Activated T-cell treated with anti-CD3 and anti-CD28 coated beads, Interleukin-2, amount 50 U/mL, for 24 hours (primary cell): Measurements from ENCODE around the gene POU6F1.

Source experiments
- DNase-seq: peaks from one replicate; pipeline ENCODE4 v3.0.0-alpha.2; 2020
- H3K27ac Mint-ChIP-seq: 2 replicates; pipeline ENCODE4 v1.8.0; 2020; ENCODE audit warnings: mild to moderate bottlenecking, mixed read lengths
- H3K27me3 Mint-ChIP-seq: 2 replicates; pipeline ENCODE4 v1.8.0; 2020; ENCODE audit warnings: mixed read lengths
- H3K36me3 Mint-ChIP-seq: 2 replicates; pipeline ENCODE4 v1.8.0; 2020; ENCODE audit warnings: low read depth, mixed read lengths
- H3K4me1 Mint-ChIP-seq: 2 replicates; pipeline ENCODE4 v1.8.0; 2020; ENCODE audit warnings: low read depth, mixed read lengths
- H3K4me3 Mint-ChIP-seq: 2 replicates; pipeline ENCODE4 v1.8.0; 2020; ENCODE audit warnings: mild to moderate bottlenecking, moderate library complexity, mixed read lengths
- H3K9me3 Mint-ChIP-seq: 2 replicates; pipeline ENCODE4 v1.8.0; 2020; ENCODE audit warnings: mixed read lengths

POU6F1 gene

GRCh38 chr12:51196547-51196946 is 21.3 kb downstream of the POU6F1 start:
- H3K4me3 Mint-ChIP-seq, result no peak overlapping the region
- H3K36me3 Mint-ChIP-seq, result peaks cover 11% of the 10 kb centered on the region
- H3K27me3 Mint-ChIP-seq, result no peaks in the 10 kb centered on the region
- no peaks in the 10 kb centered on the region for H3K4me1 Mint-ChIP-seq
- DNase-seq, result no peak
- H3K9me3 Mint-ChIP-seq, result no peaks in the 10 kb centered on the region
- H3K27ac Mint-ChIP-seq, result no peak overlapping the region

GRCh38 chr12:51195841-51196240 is 22.0 kb downstream of the POU6F1 start:
- Mint-ChIP-seq H3K27me3 (no peaks in the 10 kb centered on the region), H3K27ac (no peak overlapping the region)

GRCh38 chr12:51192284-51192671 is 25.6 kb downstream of the POU6F1 start:
- DNase-seq, result no peak
- H3K27me3 Mint-ChIP-seq, result no peaks in the 10 kb centered on the region
- H3K9me3 Mint-ChIP-seq, result no peaks in the 10 kb centered on the region
- H3K4me3 Mint-ChIP-seq, result no peak overlapping the region
- no peak overlapping the region for H3K27ac Mint-ChIP-seq
- H3K4me1 Mint-ChIP-seq, result no peaks in the 10 kb centered on the region
- H3K36me3 Mint-ChIP-seq, result peaks cover 20% of the 10 kb centered on the region

More at GRCh38 chr12:51195841-51196240, 22.0 kb downstream of the POU6F1 start:
- no peak overlapping the region for H3K4me3 Mint-ChIP-seq
- no peaks in the 10 kb centered on the region for H3K4me1 Mint-ChIP-seq
- no peaks in the 10 kb centered on the region for H3K9me3 Mint-ChIP-seq
- peaks cover 13% of the 10 kb centered on the region for H3K36me3 Mint-ChIP-seq
- DNase-seq, result no peak

- Mint-ChIP-seq H3K27me3 (no peaks in the 10 kb centered on the region), H3K4me1 (no peaks in the 10 kb centered on the region), H3K36me3 (peaks cover 20% of the 10 kb centered on the region), H3K27ac (no peak overlapping the region), H3K4me3 (no peak overlapping the region), H3K9me3 (no peaks in the 10 kb centered on the region)
- DNase-seq, result no peak
Observed at GRCh38 chr12:51191516-51192283, 26.2 kb downstream of the POU6F1 start.

GRCh38 chr12:51190820-51191219 is 27.0 kb downstream of the POU6F1 start:
- H3K27me3 Mint-ChIP-seq, result no peaks in the 10 kb centered on the region
- H3K36me3 Mint-ChIP-seq, result peaks cover 20% of the 10 kb centered on the region
- H3K4me1 Mint-ChIP-seq, result no peaks in the 10 kb centered on the region
- H3K27ac Mint-ChIP-seq, result no peak overlapping the region
- no peaks in the 10 kb centered on the region for H3K9me3 Mint-ChIP-seq
- H3K4me3 Mint-ChIP-seq, result no peak overlapping the region
- DNase-seq, result no peak

- peaks cover 20% of the 10 kb centered on the region for H3K36me3 Mint-ChIP-seq
- H3K9me3 Mint-ChIP-seq, result no peaks in the 10 kb centered on the region
- DNase-seq, result no peak
- no peak overlapping the region for H3K4me3 Mint-ChIP-seq
- H3K27ac Mint-ChIP-seq, result no peak overlapping the region
- H3K4me1 Mint-ChIP-seq, result no peaks in the 10 kb centered on the region
- no peaks in the 10 kb centered on the region for H3K27me3 Mint-ChIP-seq
Observed at GRCh38 chr12:51189790-51190355, 28.0 kb downstream of the POU6F1 start.

GRCh38 chr12:51188359-51189051 is 29.4 kb downstream of the POU6F1 start:
- Mint-ChIP-seq H3K27ac (no peak overlapping the region), H3K36me3 (peaks cover 20% of the 10 kb centered on the region), H3K4me1 (no peaks in the 10 kb centered on the region), H3K9me3 (no peaks in the 10 kb centered on the region), H3K27me3 (no peaks in the 10 kb centered on the region), H3K4me3 (no peak overlapping the region)
- no peak for DNase-seq

GRCh38 chr12:51187370-51187987 is 30.4 kb downstream of the POU6F1 start:
- DNase-seq, result no peak
- H3K36me3 Mint-ChIP-seq, result peaks cover 20% of the 10 kb centered on the region
- H3K27me3 Mint-ChIP-seq, result no peaks in the 10 kb centered on the region
- no peak overlapping the region for H3K27ac Mint-ChIP-seq
- no peaks in the 10 kb centered on the region for H3K9me3 Mint-ChIP-seq
- no peaks in the 10 kb centered on the region for H3K4me1 Mint-ChIP-seq
- no peak overlapping the region for H3K4me3 Mint-ChIP-seq

GRCh38 chr12:51186465-51187085 is 31.3 kb downstream of the POU6F1 start:
- no peak for DNase-seq

GRCh38 chr12:51185171-51185717 is 32.6 kb downstream of the POU6F1 start:
- Mint-ChIP-seq H3K27me3 (no peaks in the 10 kb centered on the region), H3K4me3 (no peak overlapping the region), H3K4me1 (no peaks in the 10 kb centered on the region), H3K36me3 (peaks cover 5% of the 10 kb centered on the region), H3K9me3 (no peaks in the 10 kb centered on the region), H3K27ac (no peak overlapping the region)
- DNase-seq, result no peak

More at GRCh38 chr12:51186465-51187085, 31.3 kb downstream of the POU6F1 start:
- Mint-ChIP-seq H3K4me1 (no peaks in the 10 kb centered on the region), H3K4me3 (no peak overlapping the region), H3K36me3 (peaks cover 12% of the 10 kb centered on the region), H3K27ac (no peak overlapping the region), H3K9me3 (no peaks in the 10 kb centered on the region), H3K27me3 (no peaks in the 10 kb centered on the region)

- no peaks in the 10 kb centered on the region for H3K9me3 Mint-ChIP-seq
- DNase-seq, result no peak
- no peaks in the 10 kb centered on the region for H3K36me3 Mint-ChIP-seq
- no peaks in the 10 kb centered on the region for H3K27me3 Mint-ChIP-seq
- no peak overlapping the region for H3K27ac Mint-ChIP-seq
- no peaks in the 10 kb centered on the region for H3K4me1 Mint-ChIP-seq
- no peak overlapping the region for H3K4me3 Mint-ChIP-seq
Observed at GRCh38 chr12:51183816-51184215, 34.0 kb downstream of the POU6F1 start.

GRCh38 chr12:51183349-51183748 is 34.5 kb downstream of the POU6F1 start:
- H3K36me3 Mint-ChIP-seq, result no peaks in the 10 kb centered on the region

GRCh38 chr12:51181558-51181957 is 36.3 kb downstream of the POU6F1 start:
- Mint-ChIP-seq H3K4me1 (no peaks in the 10 kb centered on the region), H3K4me3 (no peak overlapping the region), H3K27me3 (no peaks in the 10 kb centered on the region), H3K27ac (no peak overlapping the region), H3K36me3 (no peaks in the 10 kb centered on the region), H3K9me3 (no peaks in the 10 kb centered on the region)
- no peak for DNase-seq

More at GRCh38 chr12:51183349-51183748, 34.5 kb downstream of the POU6F1 start:
- Mint-ChIP-seq H3K4me3 (no peak overlapping the region), H3K4me1 (no peaks in the 10 kb centered on the region), H3K27me3 (no peaks in the 10 kb centered on the region), H3K27ac (no peak overlapping the region), H3K9me3 (no peaks in the 10 kb centered on the region)
- no peak for DNase-seq

GRCh38 chr12:51177897-51178296 is 40.0 kb downstream of the POU6F1 start:
- Mint-ChIP-seq H3K27ac (no peak overlapping the region), H3K9me3 (no peaks in the 10 kb centered on the region), H3K4me3 (no peak overlapping the region), H3K4me1 (peaks cover 2% of the 10 kb centered on the region), H3K27me3 (no peaks in the 10 kb centered on the region), H3K36me3 (no peaks in the 10 kb centered on the region)
- DNase-seq, result no peak
